ENCODE results near the gene CAV2. TPM values are rescaled to one million over a fixed set of nuclear protein-coding genes. Genes with fewer than 3 reads are reported as not detected.
A peak's percentile ranks its signal among the peaks of the same experiment; 100 is the strongest.

Gene CAV2
- total and polyA plus RNA-seq, 2 of the 13 experiments (the other 11 are each of a cell fraction or from before 2014, with no cell fraction given) = 0.09 to 0.18 TPM

- TF ChIP-seq ZNF564 (CRISPR knock-in tag; IDR thresholded peaks at IDR 0.05) = no peak
- TF ChIP-seq ZNF17 (CRISPR knock-in tag; IDR thresholded peaks at IDR 0.05) = no peak
- no peak for TF ChIP-seq ZFP91 (CRISPR knock-in tag; IDR thresholded peaks at IDR 0.05; ENCODE audit: borderline replicate concordance)
- no peak for TF ChIP-seq MNT (IDR thresholded peaks at IDR 0.05)
- TF ChIP-seq FOXO4 (CRISPR knock-in tag; conservative IDR thresholded peaks at IDR 0.05) = 0 out of 2 replicates have a peak, but pooled peaks have one; percentile 60
- no peak for TF ChIP-seq ZFP90 (CRISPR knock-in tag; IDR thresholded peaks at IDR 0.05; ENCODE audit: borderline replicate concordance)
- TF ChIP-seq ZBED4 (CRISPR knock-in tag; IDR thresholded peaks at IDR 0.05; ENCODE audit: borderline replicate concordance) = no peak
- no peak for TF ChIP-seq ZNF333 (CRISPR knock-in tag; IDR thresholded peaks at IDR 0.05; ENCODE audit: borderline replicate concordance)
- no peak for TF ChIP-seq ZNF792 (CRISPR knock-in tag; IDR thresholded peaks at IDR 0.05)
- TF ChIP-seq DR1 (CRISPR knock-in tag; IDR thresholded peaks at IDR 0.05) = no peak
- no peak for TF ChIP-seq MED13 (CRISPR knock-in tag; IDR thresholded peaks at IDR 0.05)
- TF ChIP-seq MAZ (IDR thresholded peaks at IDR 0.05; ENCODE audit: borderline replicate concordance, low read depth, low read length) = no peak
- no peak for TF ChIP-seq MAZ (CRISPR knock-in tag; IDR thresholded peaks at IDR 0.05; ENCODE audit: low read depth)
- peak; percentile 65 for TF ChIP-seq SAP130 (CRISPR knock-in tag; IDR thresholded peaks at IDR 0.05; ENCODE audit: low read depth)
- no peak for TF ChIP-seq CHCHD3 (CRISPR knock-in tag; IDR thresholded peaks at IDR 0.05)
- no peak for TF ChIP-seq DMTF1 (CRISPR knock-in tag; IDR thresholded peaks at IDR 0.05)
- no peak for TF ChIP-seq KLF13 (CRISPR knock-in tag; IDR thresholded peaks at IDR 0.05)
Observed at GRCh38 chr7:116511552-116512519, 12.3 kb downstream of the CAV2 start (continued).

All from HepG2 (cell line).